IMR-90 (cell line): ENCODE measurements around the gene KCNT2. TPM values are rescaled to one million over a fixed set of nuclear protein-coding genes. Genes with fewer than 3 reads are reported as not detected.

Source experiments
- ATAC-seq: fragments of 200-7000 bp; cut with Tn5 transposase; 2 replicates; pipeline ENCODE4 v1.9.1; 2020; ENCODE audit warnings: low read depth, mild to moderate bottlenecking, moderate library complexity
- BruUV-seq: library from RNA; stranded (reverse); fragments of 400-500 nt; replicated peaks from 2 replicates; lab custom pipeline; 2021; lab: Mats Ljungman, UMichigan
- CTCF ChIA-PET: fragments of 300-600 bp; formaldehyde crosslinking; extraction: SDS; loops from one replicate; lab custom pipeline; 2021; ENCODE audit warnings: antibody characterized with exemption; lab: Yijun Ruan, JAX
- POLR2A ChIA-PET: fragments of 300-600 bp; sonication (Branson Sonifier 250); formaldehyde crosslinking; loops from one replicate; lab custom pipeline; 2022; ENCODE audit warnings: antibody characterized with exemption; ENCODE audit not compliant: unreplicated experiment; lab: Charles Lee
- DNase-seq: peaks from one replicate; pipeline ENCODE4 v3.0.0; 2013
- H2AFZ ChIP-seq: replicated peaks from 2 replicates; pipeline ENCODE3; 2013; ENCODE audit warnings: low read length, mild to moderate bottlenecking; ENCODE audit not compliant: poor library complexity
- H2AK5ac ChIP-seq: 2 replicates; pipeline ENCODE4 v1.6.1; 2013; ENCODE audit warnings: low read depth, low read length, inconsistent platforms
- H2AK9ac ChIP-seq: replicated peaks from 2 replicates; pipeline ENCODE3; 2013; ENCODE audit warnings: mild to moderate bottlenecking, low read depth, low read length, moderate library complexity; ENCODE audit not compliant: poor library complexity
- H2BK120ac ChIP-seq: 2 replicates; pipeline ENCODE4 v1.6.1; 2013; ENCODE audit warnings: low read depth, low read length, inconsistent platforms
- H2BK15ac ChIP-seq: 3 replicates; pipeline ENCODE4 v1.6.1; 2013; ENCODE audit warnings: low read depth, low read length, inconsistent platforms
- H2BK20ac ChIP-seq: 2 replicates; pipeline ENCODE4 v1.6.1; 2013; ENCODE audit warnings: low read depth, mild to moderate bottlenecking, inconsistent platforms, low read length, moderate library complexity
- H2BK5ac ChIP-seq: 2 replicates; pipeline ENCODE4 v1.6.1; 2013; ENCODE audit warnings: mild to moderate bottlenecking, low read depth, low read length, inconsistent platforms; ENCODE audit not compliant: poor library complexity, severe bottlenecking
- H3K14ac ChIP-seq: replicated peaks from 2 replicates; pipeline ENCODE4 v1.6.1; 2013; ENCODE audit warnings: low read depth, low read length, inconsistent platforms
- H3K18ac ChIP-seq: 2 replicates; pipeline ENCODE4 v1.6.1; 2013; ENCODE audit warnings: low read depth, low read length, control low read depth
- H3K23ac ChIP-seq: 2 replicates; pipeline ENCODE4 v1.6.1; 2013; ENCODE audit warnings: low read depth, low read length, inconsistent platforms
- H3K27ac ChIP-seq: 2 replicates; pipeline ENCODE4 v1.5.1; 2013; ENCODE audit warnings: mild to moderate bottlenecking, control low read depth, low read length; ENCODE audit not compliant: insufficient read depth
- H3K27me3 ChIP-seq: 2 replicates; pipeline ENCODE4 v1.6.1; 2013; ENCODE audit warnings: low read length; ENCODE audit not compliant: control insufficient read depth, insufficient read depth
- H3K36me3 ChIP-seq: 2 replicates; pipeline ENCODE4 v1.6.1; 2013; ENCODE audit warnings: low read length, mixed read lengths; ENCODE audit not compliant: control insufficient read depth, insufficient read depth
- H3K4ac ChIP-seq: 2 replicates; pipeline ENCODE4 v1.6.1; 2013; ENCODE audit warnings: low read depth, low read length, inconsistent platforms
- H3K4me1 ChIP-seq: 2 replicates; pipeline ENCODE4 v1.6.1; 2013; ENCODE audit warnings: low read length, mixed read lengths; ENCODE audit not compliant: control insufficient read depth, insufficient read depth
- H3K4me2 ChIP-seq: 2 replicates; pipeline ENCODE4 v1.6.1; 2013; ENCODE audit warnings: low read depth, mild to moderate bottlenecking, control low read depth, low read length, moderate library complexity
- H3K4me3 ChIP-seq: 2 replicates; pipeline ENCODE4 v1.5.1; 2013; ENCODE audit warnings: low read depth, mild to moderate bottlenecking, control low read depth, low read length, moderate library complexity; ENCODE audit not compliant: insufficient read depth
- H3K56ac ChIP-seq: 2 replicates; pipeline ENCODE4 v1.6.1; 2013; ENCODE audit warnings: low read length, inconsistent platforms; ENCODE audit not compliant: insufficient read depth; ENCODE audit errors: extremely low read depth
- H3K79me1 ChIP-seq, 2 experiments: 2 replicates each; pipeline ENCODE4 v1.6.1; 2013; ENCODE audit warnings: low read length in 2 of 2, inconsistent platforms in 1 of 2, low read depth in 1 of 2
- H3K9ac ChIP-seq: 2 replicates; pipeline ENCODE4 v1.6.1; 2013; ENCODE audit warnings: low read depth, low read length, control low read depth
- H3K9me1 ChIP-seq: 2 replicates; pipeline ENCODE4 v1.6.1; 2013; ENCODE audit warnings: low read length, inconsistent platforms; ENCODE audit not compliant: insufficient read depth
- H3K9me3 ChIP-seq: 2 replicates; pipeline ENCODE4 v1.6.1; 2013; ENCODE audit warnings: low read length; ENCODE audit not compliant: control insufficient read depth, insufficient read depth
- H4K20me1 ChIP-seq: 2 replicates; pipeline ENCODE4 v1.6.1; 2013; ENCODE audit warnings: low read length, inconsistent platforms; ENCODE audit not compliant: insufficient read depth
- H4K5ac ChIP-seq: 2 replicates; pipeline ENCODE4 v1.6.1; 2013; ENCODE audit warnings: mild to moderate bottlenecking, low read depth, low read length, control low read depth
- H4K8ac ChIP-seq, 2 experiments: 2 replicates each; pipeline ENCODE4 v1.6.1; 2013; ENCODE audit warnings: low read depth in 2 of 2, low read length in 2 of 2, control low read depth in 1 of 2, inconsistent platforms in 1 of 2
- H4K91ac ChIP-seq: 2 replicates; pipeline ENCODE4 v1.6.1; 2013; ENCODE audit warnings: low read depth, low read length, inconsistent platforms; ENCODE audit not compliant: insufficient read depth
- CHD1 ChIP-seq: IDR thresholded peaks from 2 replicates; pipeline ENCODE4 v1.6.1; 2012; ENCODE audit warnings: low read depth, low read length, improper control_type of control experiment
- ELK1 ChIP-seq: fragments of 150-350 bp; IDR thresholded peaks from 2 replicates; pipeline ENCODE4 v1.6.1; 2016; ENCODE audit warnings: low read depth, mild to moderate bottlenecking, low read length, moderate library complexity, borderline replicate concordance
- FOS ChIP-seq: fragments of 150-350 bp; IDR thresholded peaks from 2 replicates; pipeline ENCODE4 v1.6.1; 2016; ENCODE audit warnings: low read depth, low read length
- RAD21 ChIP-seq: IDR thresholded peaks from 2 replicates; pipeline ENCODE4 v1.6.1; 2012; ENCODE audit warnings: low read length, improper control_type of control experiment
- RCOR1 ChIP-seq: IDR thresholded peaks from 2 replicates; pipeline ENCODE4 v1.6.1; 2012; ENCODE audit warnings: mild to moderate bottlenecking, low read length, improper control_type of control experiment; ENCODE audit not compliant: insufficient replicate concordance
- WGBS, 2 experiments: methylation state at CpG; one replicate each; pipeline versions ENCODE4 v1.1.5 to v1.1.7; 2013; ENCODE audit warnings: missing lambda C conversion rate in 2 of 2; ENCODE audit not compliant: insufficient read length in 1 of 2; ENCODE audit errors: extremely low coverage in 2 of 2; 5-methylcytosine and 5-hydroxymethylcytosine counted together
- dilution Hi-C: fragments of 300-500 bp; cut with HindIII; formaldehyde crosslinking; loops from one replicate; pipeline ENCODE4 v1.14.3; 2018; ENCODE audit warnings: low sequenced_read_pairs; ENCODE audit not compliant: unreplicated experiment
- in situ Hi-C: fragments of 300-500 bp; cut with MboI; formaldehyde crosslinking; loops from 3 replicates; pipeline ENCODE4 v1.14.3; 2019; ENCODE audit warnings: low sequenced_read_pairs, inconsistent platforms, mixed read lengths
- intact Hi-C: fragments of 100-400 bp; cut with micrococcal nuclease; formaldehyde crosslinking; loops from 2 replicates; pipeline ENCODE4 v1.10.0; 2022
- polyA plus RNA-seq, 3 experiments: library from polyadenylated mRNA; depleted of rRNA; stranded (reverse); fragments of >200 nt; gene quantifications; 2 replicates each; pipeline ENCODE4 v1.2.3, GENCODE V29; 2012; ENCODE audit warnings: low replicate concordance in 1 of 3
- total RNA-seq: library from RNA; depleted of rRNA; stranded (reverse); fragments of >200 nt; gene quantifications from 2 replicates; pipeline ENCODE4 v1.2.3, GENCODE V29; 2012

Gene KCNT2
- total and polyA plus RNA-seq, 2 of the 4 experiments (the other 2 are of a cell fraction) = 0.22 to 0.72 TPM

GRCh38 chr1:196207612-196208217 lies 400.5 kb downstream of the KCNT2 start:
- no peak overlapping the region for H2AK5ac ChIP-seq
- H3K18ac ChIP-seq = peak overlapping the region; percentile 100
- H2BK120ac ChIP-seq = peak overlapping the region; percentile 84
- peak overlapping the region; percentile 71 for H3K4me2 ChIP-seq
- intact Hi-C loops = loop anchor here (5.0 kb wide), 1 partner anchor 45 kb away; no protein-coding TSS in a partner anchor
- no peak overlapping the region for H3K9ac ChIP-seq
- peak; percentile 76 for ATAC-seq
- H4K8ac ChIP-seq = peak overlapping the region in 1 of 2 experiments; percentile 82; a peak in 3 of 4 replicates
- POLR2A ChIA-PET = no interaction called here
- H3K4me3 ChIP-seq = no peak overlapping the region
- dilution Hi-C loops = no loop called here
- no peaks in the 10 kb centered on the region for H3K9me1 ChIP-seq
- no peaks in the 10 kb centered on the region for H3K27me3 ChIP-seq
- in situ Hi-C loops = no loop called here
- CTCF ChIA-PET = no interaction called here
- H2BK15ac ChIP-seq = no peak overlapping the region; the same call in 2 of the 3 replicates
- H2AFZ ChIP-seq = no peak overlapping the region
- H3K27ac ChIP-seq = peak overlapping the region; percentile 96; the same call in 1 of the 2 replicates
- H2BK20ac ChIP-seq = peak overlapping the region; percentile 69; the same call in 1 of the 2 replicates
- peak overlapping the region; percentile 89; the same call in 1 of the 2 replicates for H4K5ac ChIP-seq
- no TSS peak for BruUV-seq
- peak overlapping the region; percentile 77; the same call in 1 of the 2 replicates for H3K4ac ChIP-seq
- H3K79me1 ChIP-seq = no peaks in the 10 kb centered on the region
- H3K9me3 ChIP-seq = peaks cover 2% of the 10 kb centered on the region; the same call in 1 of the 2 replicates
- WGBS, 2 experiments = 57% methylated on average over 1 of the region's 3 CpGs; no CpG with 5 or more reads in 1 of the 2 experiments
- H3K14ac ChIP-seq = no peak overlapping the region
- peak; percentile 51 for DNase-seq
- peak overlapping the region; percentile 29; the same call in 1 of the 2 replicates for H3K56ac ChIP-seq
- H3K4me1 ChIP-seq = peaks cover 6% of the 10 kb centered on the region
- H3K36me3 ChIP-seq = no peaks in the 10 kb centered on the region
- peak overlapping the region; percentile 63 for H4K91ac ChIP-seq
- peak overlapping the region; percentile 74; the same call in 1 of the 2 replicates for H3K23ac ChIP-seq
- TF ChIP-seq RCOR1 = no peak
- TF ChIP-seq CHD1 = no peak
- no peak for TF ChIP-seq RAD21
- no peak for TF ChIP-seq FOS
- TF ChIP-seq ELK1 = no peak
- H4K20me1 ChIP-seq = no peaks in the 10 kb centered on the region
- H2BK5ac ChIP-seq = peak overlapping the region; percentile 94
- no peak overlapping the region for H2AK9ac ChIP-seq
